NCI-H1694 treated with DMSO at 0.1 percent for 48 hours (cell line): ENCODE results near the gene ZXDC.

Source experiments
- DNase-seq: peaks from one replicate; lab custom pipeline; 2025; lab: John Stamatoyannopoulos, UW

ZXDC gene

DNA sequence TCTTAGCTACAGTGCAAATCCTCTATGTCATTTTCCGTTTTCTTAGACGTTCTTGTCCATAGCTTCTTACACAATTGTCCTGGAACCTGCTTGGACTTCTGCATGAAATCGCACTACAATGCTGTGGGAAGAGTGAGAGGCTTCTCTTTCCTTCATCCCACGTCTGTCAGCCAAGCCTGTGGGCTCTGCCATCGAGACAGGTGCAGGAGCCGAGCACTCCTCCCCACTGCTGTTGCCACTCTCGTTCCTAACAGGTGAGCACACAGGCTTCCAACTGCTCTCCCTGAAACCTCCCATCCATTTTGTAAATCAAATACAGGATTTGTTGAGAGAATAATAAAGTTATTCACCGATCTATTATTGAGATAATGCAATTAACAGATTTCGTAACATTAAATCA lies 23.5 kb downstream of the ZXDC start:
- no peak for DNase-seq

DNA sequence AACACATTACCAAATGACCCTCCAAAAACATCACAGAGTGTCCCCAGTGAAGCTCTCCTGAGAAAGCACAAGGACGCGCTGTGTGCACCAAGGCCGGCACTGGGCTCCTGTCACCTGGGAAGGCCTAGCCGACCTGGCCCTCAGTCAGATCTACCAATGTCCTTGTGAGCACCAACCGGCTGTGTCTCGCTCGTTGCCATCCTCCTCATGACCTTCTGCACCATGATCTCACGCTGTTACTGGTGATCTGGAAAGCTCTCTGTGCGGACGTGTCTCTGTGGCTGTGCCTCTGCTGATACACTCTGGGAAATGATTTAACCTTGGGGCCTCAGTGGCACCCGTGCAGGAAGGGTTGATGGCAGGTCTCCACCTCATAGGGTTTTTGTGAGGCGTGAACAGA lies 24.2 kb downstream of the ZXDC start:
- DNase-seq = no peak

DNA sequence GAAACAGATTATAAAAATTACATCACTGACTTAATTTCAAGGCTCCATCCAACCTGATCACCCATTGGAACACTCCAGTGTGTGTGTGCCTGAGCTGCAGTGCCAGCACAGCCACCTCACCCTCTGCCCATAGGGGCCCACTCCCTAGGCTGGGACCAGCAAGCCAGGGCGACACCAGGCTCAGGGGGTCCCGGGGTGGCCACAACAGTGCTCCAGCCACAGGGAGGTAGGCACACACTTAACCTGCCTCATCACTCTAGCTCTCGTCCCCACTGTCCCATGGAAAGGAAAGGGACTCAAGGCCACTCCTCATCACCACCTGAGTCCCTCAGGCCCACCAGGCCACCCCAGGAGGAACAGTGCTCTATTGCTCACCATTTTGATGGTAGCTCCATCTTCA lies 24.9 kb downstream of the ZXDC start:
- no peak for DNase-seq

GRCh38 chr3:126450219-126450618 lies 25.5 kb downstream of the ZXDC start:
- DNase-seq = no peak

GRCh38 chr3:126449621-126450051 lies 26.1 kb downstream of the ZXDC start:
- DNase-seq = no peak

DNA sequence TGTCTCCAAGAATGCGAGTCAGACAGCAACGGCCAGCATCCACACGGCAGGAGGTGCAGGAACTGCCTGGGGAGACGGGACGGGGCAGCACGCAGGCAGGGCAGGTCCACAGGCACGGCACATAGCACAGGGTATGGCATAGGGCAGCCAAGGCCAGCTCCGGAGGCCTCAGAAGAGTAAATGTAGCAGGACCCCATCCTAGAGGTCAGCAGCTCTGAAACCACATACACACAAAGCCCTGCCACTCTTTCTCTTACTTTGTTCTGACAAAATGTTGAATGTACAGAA lies 26.9 kb downstream of the ZXDC start:
- DNase-seq = no peak

DNA sequence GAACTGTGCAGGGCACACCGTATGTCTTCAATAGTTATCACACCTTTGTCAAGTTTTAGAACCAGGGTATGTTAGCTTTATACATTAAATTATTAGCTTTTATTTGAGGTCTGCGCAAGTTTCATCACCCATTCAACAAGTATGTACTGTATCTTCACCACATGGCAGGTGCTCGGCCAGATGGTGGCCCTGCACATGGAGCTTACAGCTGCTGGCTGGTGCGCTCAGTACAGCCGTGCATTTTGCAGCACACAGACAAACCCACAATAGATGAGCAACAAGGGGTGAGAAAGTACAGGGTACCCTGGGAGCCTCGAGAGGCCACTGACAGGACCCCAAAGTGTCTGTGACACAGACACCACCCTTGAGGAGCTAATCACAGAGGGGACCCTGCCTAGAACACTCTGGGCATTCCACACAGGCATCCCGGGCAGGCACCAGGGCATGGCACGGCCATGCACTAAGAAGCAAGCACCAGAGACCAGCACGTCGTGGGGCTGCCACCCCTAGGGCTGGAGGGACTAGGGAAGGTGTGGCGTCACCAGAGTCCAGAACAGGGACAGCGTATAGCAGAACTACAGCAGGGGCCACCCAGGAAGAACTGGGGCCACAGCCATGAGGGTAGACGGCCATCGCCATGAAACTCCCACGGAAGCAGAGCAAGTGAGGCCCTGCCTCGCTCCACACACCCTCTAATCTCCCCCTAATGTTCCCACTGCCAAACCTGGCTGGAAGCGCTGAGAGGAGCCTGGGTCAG lies 27.4 kb downstream of the ZXDC start:
- DNase-seq = peak; percentile 78

DNA sequence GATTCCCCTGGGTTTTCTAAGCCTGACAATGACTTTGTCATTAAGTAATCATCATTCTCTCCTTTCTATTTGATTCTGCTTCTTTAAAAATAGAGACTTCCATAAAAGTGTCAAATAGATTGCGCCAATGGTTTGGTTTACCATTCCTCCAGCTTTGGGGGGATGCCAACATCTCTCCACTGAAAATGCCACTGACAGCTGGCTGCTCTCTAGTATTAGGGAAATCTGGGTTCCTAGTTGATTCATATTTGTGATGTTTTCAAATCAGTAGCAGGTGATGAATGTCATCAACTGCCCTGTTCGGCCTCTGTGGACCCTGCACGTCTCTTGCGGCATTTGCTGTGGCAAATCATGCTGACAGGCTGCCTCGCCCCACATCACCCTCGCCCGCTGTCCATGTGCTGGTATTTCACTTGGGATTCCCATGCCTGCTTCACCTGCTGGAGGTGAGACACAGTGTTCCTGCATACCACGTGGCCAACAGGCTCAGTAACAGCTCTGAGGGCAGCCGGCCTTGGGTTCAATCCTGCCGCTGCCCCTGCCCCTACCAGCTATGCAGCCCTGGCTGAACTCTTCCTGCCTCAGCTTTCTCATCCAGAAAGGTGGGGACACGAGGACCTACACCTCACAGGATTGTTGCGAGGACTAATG lies 28.1 kb downstream of the ZXDC start:
- DNase-seq = peak; percentile 68

GRCh38 chr3:126446791-126447190 lies 28.9 kb downstream of the ZXDC start:
- no peak for DNase-seq

GRCh38 chr3:126446301-126446700 lies 29.4 kb downstream of the ZXDC start:
- DNase-seq = no peak

DNA sequence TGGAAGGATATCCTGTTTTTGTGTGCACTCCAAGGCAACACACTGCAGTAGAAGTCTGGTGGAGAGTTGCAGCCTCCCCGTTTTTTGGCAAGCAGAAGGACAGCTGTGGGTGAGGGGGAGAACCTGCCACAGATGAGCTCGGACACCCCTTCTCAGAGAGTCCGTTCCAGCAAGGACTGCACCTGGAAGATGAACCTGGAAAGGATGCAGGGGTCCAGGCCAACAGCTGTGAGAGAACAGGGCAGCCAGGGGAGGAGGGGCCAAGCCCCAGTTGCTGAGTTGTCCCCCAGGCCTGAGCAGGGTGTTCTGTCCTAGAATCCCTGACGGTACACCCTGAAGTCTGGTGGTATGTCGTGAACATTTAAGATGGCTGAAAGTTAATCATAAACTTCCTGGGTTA lies 30.2 kb downstream of the ZXDC start:
- DNase-seq = no peak

GRCh38 chr3:126442856-126443242 lies 32.8 kb downstream of the ZXDC start:
- no peak for DNase-seq

DNA sequence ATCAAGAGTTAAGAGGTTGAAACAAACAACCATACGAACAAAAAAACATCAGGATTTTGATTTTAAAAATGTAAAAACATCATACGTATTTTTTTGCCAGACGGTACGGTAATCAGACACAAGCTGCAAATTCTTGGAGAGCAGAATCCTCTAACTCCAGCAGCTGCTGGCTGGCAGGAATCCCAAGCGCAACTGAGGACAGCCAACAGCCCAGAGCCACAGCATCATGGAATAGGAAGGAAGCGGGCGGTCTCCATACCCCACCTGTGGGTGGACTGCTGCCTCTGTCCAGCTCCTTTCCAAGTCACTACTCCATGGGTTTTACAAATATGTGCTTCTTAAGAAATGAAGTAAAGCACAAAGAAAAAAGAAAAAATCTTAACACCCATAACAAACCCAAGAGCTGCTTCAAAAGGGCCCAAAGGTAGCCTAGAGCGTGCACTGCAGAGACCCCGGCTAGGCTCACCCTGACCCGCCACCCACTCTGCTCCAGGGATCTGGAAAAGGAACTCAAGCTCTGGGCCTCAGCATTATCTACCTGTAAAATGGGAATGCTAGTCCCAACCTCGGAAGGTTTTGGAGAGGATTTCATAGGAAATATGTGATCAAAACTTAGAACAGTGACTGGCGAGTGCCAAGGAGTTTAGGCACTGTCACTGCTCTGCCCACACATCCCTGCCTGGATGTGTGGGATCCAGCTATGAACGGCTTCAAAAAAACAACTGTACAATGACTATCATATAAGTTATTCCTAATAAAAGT lies 33.4 kb downstream of the ZXDC start:
- peak; percentile 58 for DNase-seq

DNA sequence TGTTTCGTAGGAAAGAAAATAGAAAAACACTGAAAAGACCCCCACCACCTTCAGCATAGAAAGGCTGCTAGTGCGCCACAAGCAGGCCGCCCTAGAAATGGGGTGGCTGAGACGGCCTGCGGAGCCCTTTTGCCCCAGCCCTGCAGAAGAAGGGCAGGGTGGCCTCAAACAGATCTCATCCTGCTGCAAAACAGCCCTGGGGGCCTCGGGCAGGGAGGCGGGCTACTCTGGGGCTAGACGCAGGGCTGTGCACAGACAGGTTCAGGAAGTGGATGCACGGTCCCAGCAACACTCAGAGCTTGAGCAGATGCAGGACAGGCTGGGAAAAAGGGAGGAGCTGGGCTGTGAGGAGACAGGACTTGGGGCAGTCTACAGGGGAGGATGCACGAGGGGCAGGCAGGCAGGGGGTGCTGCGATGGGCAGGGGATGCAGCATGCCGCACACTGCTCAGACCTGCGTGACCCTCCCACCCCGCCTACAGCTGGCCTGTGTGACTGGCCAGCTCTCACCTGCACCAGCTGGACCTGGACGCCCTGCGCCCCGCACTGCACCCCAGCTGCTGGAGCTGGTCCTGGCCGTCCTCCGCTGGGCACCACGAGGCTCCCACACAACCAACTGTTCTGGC lies 34.3 kb downstream of the ZXDC start:
- no peak for DNase-seq

- DNase-seq = no peak
Observed at GRCh38 chr3:126440709-126440995, 35.0 kb downstream of the ZXDC start.

DNA sequence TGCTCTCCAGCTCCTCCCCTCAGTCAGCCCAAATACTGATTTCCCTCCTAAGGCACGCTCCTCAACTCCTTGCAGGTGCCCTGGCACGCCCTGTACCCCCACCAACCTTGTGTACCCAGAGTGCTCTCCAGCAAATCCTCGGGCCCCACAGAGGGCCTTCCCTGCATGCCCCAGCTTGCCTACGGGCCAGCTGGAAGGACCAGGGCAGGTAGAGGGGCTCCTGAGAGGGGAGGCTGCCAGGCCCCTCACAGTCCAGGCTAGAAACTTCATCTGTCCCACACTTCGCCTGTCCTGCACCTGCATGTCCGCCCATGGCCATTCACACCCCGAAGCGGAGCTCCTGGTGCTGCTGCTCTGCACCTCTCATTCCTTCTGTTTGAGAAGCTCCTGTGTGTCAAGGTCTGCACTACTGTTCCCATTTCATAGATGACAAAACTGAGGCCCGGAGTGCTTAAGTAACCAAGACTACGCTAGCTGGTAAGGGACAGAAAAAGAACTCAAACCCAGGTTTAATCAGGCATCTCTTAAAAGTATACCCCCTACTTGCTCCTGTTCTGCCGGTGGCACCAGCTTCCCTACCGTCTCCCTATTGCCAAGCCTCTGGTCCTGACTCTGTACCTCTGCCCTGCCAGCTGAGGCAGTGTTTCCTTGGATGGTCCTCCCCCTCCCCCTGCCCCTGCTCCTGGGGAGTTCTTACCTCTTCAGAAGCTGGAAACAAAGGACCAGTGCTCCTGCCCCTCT lies 35.6 kb downstream of the ZXDC start:
- no peak for DNase-seq

- DNase-seq = no peak
Observed at GRCh38 chr3:126439346-126439967, 36.2 kb downstream of the ZXDC start.

GRCh38 chr3:126438746-126439145 lies 36.9 kb downstream of the ZXDC start:
- no peak for DNase-seq

DNA sequence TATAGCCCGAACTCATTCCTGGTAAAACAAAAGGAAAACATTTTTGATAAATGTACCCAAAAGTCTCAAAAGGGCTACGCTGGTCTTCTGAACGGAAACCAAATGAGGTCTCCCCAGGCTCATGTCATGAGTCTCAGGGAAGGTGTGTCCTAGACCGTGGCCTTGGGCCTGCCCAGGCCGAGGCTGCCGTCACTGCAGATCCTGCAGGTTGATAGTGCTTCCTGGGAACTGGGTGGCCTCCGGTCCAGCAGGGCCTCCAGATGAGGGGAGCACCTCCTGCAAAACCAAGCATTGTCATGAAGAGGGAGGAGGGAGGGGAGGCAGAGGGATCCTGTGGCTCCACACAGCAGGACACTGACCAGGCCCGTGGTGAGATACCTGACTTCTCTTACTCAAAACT lies 37.5 kb downstream of the ZXDC start:
- no peak for DNase-seq

DNA sequence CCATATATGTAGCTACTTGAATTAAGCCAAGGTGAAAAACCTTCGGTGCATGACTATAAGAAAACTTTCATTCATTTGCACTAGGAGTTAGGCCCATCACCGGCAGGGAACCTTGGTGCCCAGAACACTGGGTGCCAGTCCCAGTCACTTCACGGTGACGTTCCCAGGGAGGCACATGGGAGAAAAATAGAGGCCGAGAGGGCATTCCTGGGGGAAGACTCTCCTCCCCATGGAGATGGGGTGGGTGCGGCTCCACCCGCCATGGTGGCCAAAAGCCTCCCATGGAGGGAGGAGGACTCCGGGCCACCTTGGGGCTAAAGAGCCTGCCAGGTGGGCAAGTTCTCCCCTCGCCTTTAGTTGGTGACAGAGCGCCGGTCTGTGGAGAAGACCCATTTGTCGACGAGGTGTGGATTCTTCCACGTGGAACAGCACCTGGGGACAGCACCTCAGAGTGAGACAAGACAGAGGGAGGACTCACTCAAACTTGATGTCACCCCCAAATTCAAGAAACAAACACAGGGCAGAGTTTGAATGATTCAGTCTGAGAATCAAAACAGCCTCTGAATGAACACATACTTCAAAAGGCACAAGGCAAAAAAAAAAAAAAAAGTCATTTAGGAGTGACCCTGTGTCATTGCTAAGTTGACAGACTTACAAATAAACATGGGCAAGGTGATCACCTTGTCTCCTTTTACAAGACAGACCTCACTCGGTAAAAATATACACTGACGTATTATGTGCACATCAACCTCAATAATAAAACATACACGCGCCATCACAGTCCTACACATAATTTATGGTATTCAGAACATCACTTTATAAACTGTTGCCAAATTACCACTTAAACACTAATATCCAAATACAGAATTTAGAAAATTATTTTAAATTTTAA lies 38.6 kb downstream of the ZXDC start:
- DNase-seq = no peak
